A549 treated with Hydrocortisone at 1 μM for 4 hours (cell line): Measurements from ENCODE around the gene MAOA. TPM values are rescaled to one million over a fixed set of nuclear protein-coding genes. Genes with fewer than 3 reads are reported as not detected.

ENCODE experiments used
- total RNA-seq: library from RNA; stranded (reverse); fragments of 200-300 nt; extraction: Qiagen RNA extraction; gene quantifications from 5 replicates; pipeline ENCODE4 v1.2.3, GENCODE V29; 2022

MAOA gene
- 0.73 to 1.4 TPM (median 0.86 TPM) in 5 replicates for total RNA-seq

GRCh38 chrX:43656005-43656494, at the start of gene MAOA:
Gene MAOA, plus strand, starts transcription at chrX:43656299. Its CDS starts 43 bp downstream, at chrX:43656342.

Other genes with a start within 250 kb of the MAOA start
- 0.14 to 0.21 TPM (median 0.14 TPM) in 5 replicates for gene MAOB, start 226.2 kb downstream of the MAOA start, total RNA-seq